Stimulated activated naive CD8-positive, alpha-beta T cell treated with anti-CD3 and anti-CD28 coated beads, Interleukin-15, amount 100 ng/mL, for 72 hours (primary cell): ENCODE results near the gene CCDC167.

Experiments
- ATAC-seq: fragments of 150-1000 bp; cut with Tn5 transposase; 2 replicates; pipeline ENCODE4 v1.10.0; 2021; ENCODE audit warnings: mild to moderate bottlenecking, moderate library complexity
- DNase-seq, 2 donors: peaks; one replicate each; pipeline ENCODE4 v3.0.0; 2021 to 2022
- H3K27ac Mint-ChIP-seq, 2 donors: one replicate each; pipeline ENCODE4 v1.8.0; 2022; ENCODE audit warnings: mild to moderate bottlenecking in 2 of 2, mixed read lengths in 2 of 2, moderate library complexity in 2 of 2
- H3K27me3 Mint-ChIP-seq: one replicate; pipeline ENCODE4 v1.8.0; 2022; ENCODE audit warnings: mixed read lengths
- H3K4me1 Mint-ChIP-seq: one replicate; pipeline ENCODE4 v1.8.0; 2022; ENCODE audit warnings: mild to moderate bottlenecking, mixed read lengths
- H3K4me3 Mint-ChIP-seq, 2 donors: one replicate each; pipeline ENCODE4 v1.8.0; 2022; ENCODE audit warnings: mild to moderate bottlenecking in 2 of 2, mixed read lengths in 2 of 2, moderate library complexity in 1 of 2
- H3K9me3 Mint-ChIP-seq, 2 donors: one replicate each; pipeline ENCODE4 v1.8.0; 2022; ENCODE audit warnings: mixed read lengths in 2 of 2

The CCDC167 gene

GRCh38 chr6:37491171-37491829, 8.4 kb downstream of the CCDC167 start:
- Mint-ChIP-seq H3K4me1 (peaks cover 85% of the 10 kb centered on the region), H3K4me3 (peak overlapping the region in 1 of 2 donors; percentile 77), H3K9me3 (no peaks in the 10 kb centered on the region), H3K27me3 (no peaks in the 10 kb centered on the region), H3K27ac (peak overlapping the region; percentile 69 to 79)
- ATAC-seq (no peak), DNase-seq (no peak)

GRCh38 chr6:37490536-37491170, 9.0 kb downstream of the CCDC167 start:
- peaks cover 79% of the 10 kb centered on the region for H3K4me1 Mint-ChIP-seq
- no peaks in the 10 kb centered on the region for H3K27me3 Mint-ChIP-seq
- no peaks in the 10 kb centered on the region for H3K9me3 Mint-ChIP-seq
- DNase-seq (no peak), ATAC-seq (peak; percentile 10)
- peak overlapping the region; percentile 46 to 77 for H3K4me3 Mint-ChIP-seq
- H3K27ac Mint-ChIP-seq = peak overlapping the region in 1 of 2 donors; percentile 83

- Mint-ChIP-seq H3K27me3 (no peaks in the 10 kb centered on the region), H3K4me1 (peaks cover 71% of the 10 kb centered on the region), H3K9me3 (no peaks in the 10 kb centered on the region), H3K27ac (peak overlapping the region; percentile 83 to 97), H3K4me3 (peak overlapping the region; percentile 46 to 77)
- DNase-seq = peak in 1 of 2 donors; percentile 31
- peak; percentile 75 for ATAC-seq
Observed at GRCh38 chr6:37489697-37490336, 9.9 kb downstream of the CCDC167 start.

GRCh38 chr6:37488476-37488875, 11.2 kb downstream of the CCDC167 start:
- Mint-ChIP-seq H3K4me1 (peaks cover 57% of the 10 kb centered on the region), H3K9me3 (no peaks in the 10 kb centered on the region), H3K27me3 (no peaks in the 10 kb centered on the region), H3K4me3 (peak overlapping the region; percentile 33 to 38), H3K27ac (peak overlapping the region in 1 of 2 donors; percentile 79)
- ATAC-seq = peak; percentile 57
- DNase-seq = no peak

GRCh38 chr6:37487591-37488380, 11.9 kb downstream of the CCDC167 start:
- no peak for DNase-seq
- ATAC-seq = no peak
- no peak overlapping the region for H3K4me3 Mint-ChIP-seq
- H3K27ac Mint-ChIP-seq = peak overlapping the region in 1 of 2 donors; percentile 16
- no peaks in the 10 kb centered on the region for H3K27me3 Mint-ChIP-seq
- H3K9me3 Mint-ChIP-seq = no peaks in the 10 kb centered on the region
- peaks cover 51% of the 10 kb centered on the region for H3K4me1 Mint-ChIP-seq

GRCh38 chr6:37486121-37486839, 13.4 kb downstream of the CCDC167 start:
- H3K4me3 Mint-ChIP-seq = no peak overlapping the region
- no peaks in the 10 kb centered on the region for H3K27me3 Mint-ChIP-seq
- peaks cover 36% of the 10 kb centered on the region for H3K4me1 Mint-ChIP-seq
- peak overlapping the region in 1 of 2 donors; percentile 54 for H3K27ac Mint-ChIP-seq
- DNase-seq = no peak
- no peak for ATAC-seq
- no peaks in the 10 kb centered on the region for H3K9me3 Mint-ChIP-seq

GRCh38 chr6:37485291-37485702, 14.4 kb downstream of the CCDC167 start:
- no peak for DNase-seq
- Mint-ChIP-seq H3K27ac (no peak overlapping the region), H3K9me3 (no peaks in the 10 kb centered on the region), H3K4me1 (peaks cover 26% of the 10 kb centered on the region), H3K27me3 (no peaks in the 10 kb centered on the region), H3K4me3 (no peak overlapping the region)
- ATAC-seq = no peak

GRCh38 chr6:37484786-37485170, 14.9 kb downstream of the CCDC167 start:
- Mint-ChIP-seq H3K4me1 (peaks cover 20% of the 10 kb centered on the region), H3K9me3 (no peaks in the 10 kb centered on the region), H3K27me3 (no peaks in the 10 kb centered on the region), H3K4me3 (no peak overlapping the region), H3K27ac (no peak overlapping the region)
- DNase-seq = no peak
- ATAC-seq = no peak

GRCh38 chr6:37483917-37484785, 15.5 kb downstream of the CCDC167 start:
- peak; percentile 81 for ATAC-seq
- H3K27me3 Mint-ChIP-seq = no peaks in the 10 kb centered on the region
- no peak overlapping the region for H3K27ac Mint-ChIP-seq

GRCh38 chr6:37483252-37483901, 16.3 kb downstream of the CCDC167 start:
- Mint-ChIP-seq H3K27ac (peak overlapping the region in 1 of 2 donors; percentile 23), H3K27me3 (no peaks in the 10 kb centered on the region), H3K9me3 (no peaks in the 10 kb centered on the region), H3K4me3 (no peak overlapping the region), H3K4me1 (peaks cover 6% of the 10 kb centered on the region)
- ATAC-seq (no peak), DNase-seq (no peak)

More at GRCh38 chr6:37483917-37484785, 15.5 kb downstream of the CCDC167 start:
- no peak overlapping the region for H3K4me3 Mint-ChIP-seq
- H3K9me3 Mint-ChIP-seq = no peaks in the 10 kb centered on the region
- H3K4me1 Mint-ChIP-seq = peaks cover 14% of the 10 kb centered on the region
- peak; percentile 70 to 73 for DNase-seq

GRCh38 chr6:37482606-37483251, 17.0 kb downstream of the CCDC167 start:
- H3K9me3 Mint-ChIP-seq = no peaks in the 10 kb centered on the region
- DNase-seq (no peak), ATAC-seq (no peak)
- no peaks in the 10 kb centered on the region for H3K27me3 Mint-ChIP-seq
- no peaks in the 10 kb centered on the region for H3K4me1 Mint-ChIP-seq
- no peak overlapping the region for H3K27ac Mint-ChIP-seq
- no peak overlapping the region for H3K4me3 Mint-ChIP-seq

GRCh38 chr6:37481711-37482605, 17.7 kb downstream of the CCDC167 start:
- Mint-ChIP-seq H3K27ac (peak overlapping the region in 1 of 2 donors; percentile 82), H3K4me1 (no peaks in the 10 kb centered on the region), H3K27me3 (no peaks in the 10 kb centered on the region), H3K4me3 (no peak overlapping the region), H3K9me3 (no peaks in the 10 kb centered on the region)
- DNase-seq = no peak
- ATAC-seq = no peak
